GM12878 (cell line): ENCODE measurements around the gene MDGA2. TPM values are rescaled to one million over a fixed set of nuclear protein-coding genes. Genes with fewer than 3 reads are reported as not detected.

Experiments used
- ATAC-seq: fragments of 200-7000 bp; cut with Tn5 transposase; 3 replicates; pipeline ENCODE4 v1.9.1; 2020; ENCODE audit warnings: mild to moderate bottlenecking, moderate library complexity
- BruUV-seq: library from RNA; stranded (reverse); fragments of 400-500 nt; replicated peaks from 2 replicates; lab custom pipeline; 2021; lab: Mats Ljungman, UMichigan
- CTCF ChIA-PET: fragments of 300-600 bp; sonication (Branson Sonifier 250); formaldehyde crosslinking; extraction: SDS; loops from one replicate; lab custom pipeline; 2021; ENCODE audit warnings: inconsistent platforms; lab: Yijun Ruan, JAX
- POLR2A ChIA-PET: fragments of 350-600 bp; formaldehyde crosslinking; extraction: SDS; loops from one replicate; lab custom pipeline; 2021; ENCODE audit warnings: inconsistent platforms; lab: Charles Lee
- RAD21 ChIA-PET: fragments of 300-600 bp; sonication (Branson Sonifier 250); formaldehyde crosslinking; loops from one replicate; lab custom pipeline; 2023; ENCODE audit warnings: antibody characterized with exemption; ENCODE audit not compliant: unreplicated experiment; lab: Charles Lee
- SMC1A ChIA-PET: fragments of 300-600 bp; sonication (Branson Sonifier 250); formaldehyde crosslinking; loops from one replicate; lab custom pipeline; 2023; ENCODE audit not compliant: unreplicated experiment, uncharacterized antibody; lab: Charles Lee
- DNase-seq: peaks from one replicate; pipeline ENCODE4 v3.0.0-alpha.2; 2011; ENCODE audit warnings: low read depth, low spot score
- FAIRE-seq: peaks from 3 replicates; lab custom pipeline; 2011; peaks lifted over from hg19 to GRCh38; lab: Jason Lieb, UNC
- H2AFZ ChIP-seq: 2 replicates; pipeline ENCODE4 v1.6.0; 2011; ENCODE audit warnings: low read depth, low read length, control low read depth; ENCODE audit not compliant: control insufficient read depth
- H3K27ac ChIP-seq: 2 replicates; pipeline ENCODE4 v1.5.1; 2011; ENCODE audit warnings: control low read depth; ENCODE audit not compliant: control insufficient read depth, insufficient read depth
- H3K27me3 ChIP-seq, 2 experiments: replicated peaks in 1 of 2; 2 replicates each; pipeline versions ENCODE4 v1.6.0 to v1.6.1; 2011; ENCODE audit warnings: low read length in 1 of 2; ENCODE audit not compliant: control insufficient read depth in 2 of 2, insufficient read depth in 2 of 2
- H3K36me3 ChIP-seq, 2 experiments: 2 replicates each; pipeline ENCODE4 v1.5.1; 2011; ENCODE audit warnings: low read length in 1 of 2; ENCODE audit not compliant: control insufficient read depth in 2 of 2, insufficient read depth in 2 of 2
- H3K4me1 ChIP-seq: 2 replicates; pipeline ENCODE4 v1.6.1; 2011; ENCODE audit warnings: mild to moderate bottlenecking, low read length, moderate library complexity, mixed read lengths; ENCODE audit not compliant: control insufficient read depth, insufficient read depth
- H3K4me2 ChIP-seq: 2 replicates; pipeline ENCODE4 v1.6.0; 2011; ENCODE audit warnings: control low read depth; ENCODE audit not compliant: control insufficient read depth, insufficient read depth
- H3K4me3 ChIP-seq: fragments of 200-600 bp; sonication (generic); 2 replicates; pipeline ENCODE4 v1.5.1; 2016
- H3K79me2 ChIP-seq: 2 replicates; pipeline ENCODE4 v1.6.0; 2011; ENCODE audit warnings: low read length; ENCODE audit not compliant: control insufficient read depth, insufficient read depth
- H3K9ac ChIP-seq: 2 replicates; pipeline ENCODE4 v1.8.0; 2011; ENCODE audit warnings: low read length, control low read depth, mixed read lengths; ENCODE audit not compliant: control insufficient read depth, insufficient read depth
- H3K9me3 ChIP-seq: replicated peaks from 3 replicates; pipeline ENCODE4 v1.5.1; 2011; ENCODE audit warnings: mild to moderate bottlenecking, low read length; ENCODE audit not compliant: control insufficient read depth, insufficient read depth
- H4K20me1 ChIP-seq: 2 replicates; pipeline ENCODE4 v1.6.0; 2011; ENCODE audit not compliant: control insufficient read depth, insufficient read depth
- CEBPB ChIP-seq, 2 experiments: fragments of 150-350 bp in 1 of 2; IDR thresholded peaks; 2 replicates each; pipeline ENCODE4 v1.6.1; 2012 to 2014; ENCODE audit warnings: low read depth in 2 of 2, low read length in 2 of 2, borderline replicate concordance in 1 of 2, inconsistent platforms in 1 of 2
- MLLT1 ChIP-seq: fragments of 450-650 bp; IDR thresholded peaks from 2 replicates; pipeline ENCODE4 v1.6.1; 2016; ENCODE audit warnings: mild to moderate bottlenecking
- RBBP5 ChIP-seq: fragments of 200-600 bp; sonication (generic); conservative IDR thresholded peaks from 2 replicates; pipeline ENCODE4 v1.6.1; 2016
- SIX5 ChIP-seq: IDR thresholded peaks from 2 replicates; pipeline ENCODE4 v1.6.1; 2011; ENCODE audit warnings: mild to moderate bottlenecking, low read depth, low read length, moderate library complexity; ENCODE audit not compliant: severe bottlenecking
- WGBS: methylation state at CpG from one replicate; pipeline ENCODE4 v1.1.6; 2016; ENCODE audit warnings: low lambda C conversion rate; ENCODE audit not compliant: insufficient replicate concordance, insufficient coverage; ENCODE audit errors: missing lambda C conversion rate; 5-methylcytosine and 5-hydroxymethylcytosine counted together
- in situ Hi-C: fragments of 300-500 bp; cut with MboI; formaldehyde crosslinking; loops from 9 replicates; pipeline ENCODE4 v1.14.3; 2018; ENCODE audit warnings: mixed read lengths
- intact Hi-C: fragments of 100-400 bp; cut with micrococcal nuclease; formaldehyde crosslinking; loops from one replicate; pipeline ENCODE4 v1.14.2; 2022; ENCODE audit not compliant: unreplicated experiment
- polyA plus RNA-seq, 11 experiments: library from polyadenylated mRNA; depleted of rRNA in 4 of 11; unstranded in 6 of 11; stranded (reverse) in 5 of 11; fragments of >200 nt; fragmentation: Nextera tagmentation in 4 of 11; fragmentation: Illumina TruSeq in 1 of 11; extraction: Ambion mirVana in 4 of 11; extraction: Trizol in 1 of 11; gene quantifications; 1 replicate in 1 of 11; 2 replicates in 10 of 11; pipeline versions ENCODE4 v1.2.1 to v1.2.3, GENCODE V29; 2011 to 2016; ENCODE audit warnings: inconsistent platforms in 2 of 11, missing spikeins in 2 of 11, low read depth in 1 of 11
- total RNA-seq, 4 experiments: library from RNA; depleted of rRNA in 3 of 4; stranded (reverse); fragments of >200 nt in 3 of 4; fragmentation: Illumina TruSeq in 1 of 4; extraction: Trizol in 1 of 4; gene quantifications; 2 replicates each; pipeline versions ENCODE4 v1.2.1 to v1.2.3, GENCODE V29; 2013 to 2021
- TF ChIP-seq, protein P1 (sequence below): IDR thresholded peaks from 2 replicates; pipeline ENCODE4 v1.6.1; 2012; ENCODE audit warnings: low read depth, low read length, improper control_type of control experiment
- TF ChIP-seq, protein P2 (sequence below): fragments of 450-650 bp; IDR thresholded peaks from 2 replicates; pipeline ENCODE4 v1.6.1; 2017; ENCODE audit warnings: antibody characterized with exemption, mild to moderate bottlenecking, moderate library complexity
- TF ChIP-seq, protein P3 (sequence below): IDR thresholded peaks from 2 replicates; pipeline ENCODE4 v1.6.1; 2011; ENCODE audit warnings: low read depth, mild to moderate bottlenecking, low read length, moderate library complexity, borderline replicate concordance; ENCODE audit errors: extremely low read depth
- TF ChIP-seq, protein P4 (sequence below), 3 experiments: IDR thresholded peaks in 2 of 3; conservative IDR thresholded peaks in 1 of 3; 2 replicates each; pipeline ENCODE4 v1.5.1; 2011; ENCODE audit warnings: low read depth in 3 of 3, low read length in 3 of 3, mild to moderate bottlenecking in 3 of 3, control low read depth in 2 of 3, moderate library complexity in 2 of 3, inconsistent platforms in 1 of 3, mixed read lengths in 1 of 3; ENCODE audit not compliant: control insufficient read depth in 2 of 3, insufficient read depth in 1 of 3; ENCODE audit errors: extremely low read depth in 1 of 3
- TF ChIP-seq, protein P5 (sequence below): fragments of 450-650 bp; IDR thresholded peaks from 2 replicates; pipeline ENCODE4 v1.6.1; 2018; ENCODE audit warnings: mild to moderate bottlenecking, low read depth, moderate library complexity; ENCODE audit not compliant: partially characterized antibody
- TF ChIP-seq, protein P6 (sequence below): IDR thresholded peaks from 2 replicates; pipeline ENCODE4 v1.6.1; 2011; ENCODE audit warnings: mild to moderate bottlenecking, low read depth, low read length, moderate library complexity; ENCODE audit not compliant: insufficient replicate concordance

MDGA2 gene
- total and polyA plus RNA-seq, 10 of the 15 experiments (the other 5 are each of a cell fraction or from before 2014, with no cell fraction given), result not detected

- ChIA-PET RAD21 (no interaction called here), POLR2A (no interaction called here), SMC1A (no interaction called here), CTCF (interaction anchor here (0.6 to 1.3 kb wide), 2 partner anchors 14 to 425 kb away, joined by 3 read pairs; no protein-coding TSS in a partner anchor)
- ATAC-seq (no peak), DNase-seq (no peak), FAIRE-seq (no peak)
- H3K36me3 ChIP-seq, result no peaks in the 10 kb centered on the region
- no peak overlapping the region for H3K9ac ChIP-seq
- intact Hi-C loops, result no loop called here
- WGBS, result 30% methylated on average over 6 of the region's 6 CpGs
- no TSS peak for BruUV-seq
- H2AFZ ChIP-seq, result no peak overlapping the region
- H3K4me1 ChIP-seq, result no peaks in the 10 kb centered on the region
- no peaks in the 10 kb centered on the region for H3K27me3 ChIP-seq
- H3K27ac ChIP-seq, result no peak overlapping the region
- no peaks in the 10 kb centered on the region for H3K9me3 ChIP-seq
- no peak overlapping the region for H3K4me3 ChIP-seq
- in situ Hi-C loops, result no loop called here
- H3K79me2 ChIP-seq, result no peaks in the 10 kb centered on the region
- no peaks in the 10 kb centered on the region for H4K20me1 ChIP-seq
- H3K4me2 ChIP-seq, result no peak overlapping the region
- TF ChIP-seq, protein P1, sequence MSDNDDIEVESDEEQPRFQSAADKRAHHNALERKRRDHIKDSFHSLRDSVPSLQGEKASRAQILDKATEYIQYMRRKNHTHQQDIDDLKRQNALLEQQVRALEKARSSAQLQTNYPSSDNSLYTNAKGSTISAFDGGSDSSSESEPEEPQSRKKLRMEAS, result no peak
- TF ChIP-seq, protein P2, sequence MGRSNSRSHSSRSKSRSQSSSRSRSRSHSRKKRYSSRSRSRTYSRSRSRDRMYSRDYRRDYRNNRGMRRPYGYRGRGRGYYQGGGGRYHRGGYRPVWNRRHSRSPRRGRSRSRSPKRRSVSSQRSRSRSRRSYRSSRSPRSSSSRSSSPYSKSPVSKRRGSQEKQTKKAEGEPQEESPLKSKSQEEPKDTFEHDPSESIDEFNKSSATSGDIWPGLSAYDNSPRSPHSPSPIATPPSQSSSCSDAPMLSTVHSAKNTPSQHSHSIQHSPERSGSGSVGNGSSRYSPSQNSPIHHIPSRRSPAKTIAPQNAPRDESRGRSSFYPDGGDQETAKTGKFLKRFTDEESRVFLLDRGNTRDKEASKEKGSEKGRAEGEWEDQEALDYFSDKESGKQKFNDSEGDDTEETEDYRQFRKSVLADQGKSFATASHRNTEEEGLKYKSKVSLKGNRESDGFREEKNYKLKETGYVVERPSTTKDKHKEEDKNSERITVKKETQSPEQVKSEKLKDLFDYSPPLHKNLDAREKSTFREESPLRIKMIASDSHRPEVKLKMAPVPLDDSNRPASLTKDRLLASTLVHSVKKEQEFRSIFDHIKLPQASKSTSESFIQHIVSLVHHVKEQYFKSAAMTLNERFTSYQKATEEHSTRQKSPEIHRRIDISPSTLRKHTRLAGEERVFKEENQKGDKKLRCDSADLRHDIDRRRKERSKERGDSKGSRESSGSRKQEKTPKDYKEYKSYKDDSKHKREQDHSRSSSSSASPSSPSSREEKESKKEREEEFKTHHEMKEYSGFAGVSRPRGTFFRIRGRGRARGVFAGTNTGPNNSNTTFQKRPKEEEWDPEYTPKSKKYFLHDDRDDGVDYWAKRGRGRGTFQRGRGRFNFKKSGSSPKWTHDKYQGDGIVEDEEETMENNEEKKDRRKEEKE, result no peak
- TF ChIP-seq MLLT1, result no peak
- no peak for TF ChIP-seq CEBPB (IDR thresholded peaks at IDR 0.05; ENCODE audit: borderline replicate concordance in 1 of 2, low read depth in 2 of 2, low read length in 2 of 2)
- no peak for TF ChIP-seq SIX5
- TF ChIP-seq RBBP5, result no peak
- TF ChIP-seq, protein P3, sequence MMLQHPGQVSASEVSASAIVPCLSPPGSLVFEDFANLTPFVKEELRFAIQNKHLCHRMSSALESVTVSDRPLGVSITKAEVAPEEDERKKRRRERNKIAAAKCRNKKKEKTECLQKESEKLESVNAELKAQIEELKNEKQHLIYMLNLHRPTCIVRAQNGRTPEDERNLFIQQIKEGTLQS, result no peak
- TF ChIP-seq, protein P4, sequence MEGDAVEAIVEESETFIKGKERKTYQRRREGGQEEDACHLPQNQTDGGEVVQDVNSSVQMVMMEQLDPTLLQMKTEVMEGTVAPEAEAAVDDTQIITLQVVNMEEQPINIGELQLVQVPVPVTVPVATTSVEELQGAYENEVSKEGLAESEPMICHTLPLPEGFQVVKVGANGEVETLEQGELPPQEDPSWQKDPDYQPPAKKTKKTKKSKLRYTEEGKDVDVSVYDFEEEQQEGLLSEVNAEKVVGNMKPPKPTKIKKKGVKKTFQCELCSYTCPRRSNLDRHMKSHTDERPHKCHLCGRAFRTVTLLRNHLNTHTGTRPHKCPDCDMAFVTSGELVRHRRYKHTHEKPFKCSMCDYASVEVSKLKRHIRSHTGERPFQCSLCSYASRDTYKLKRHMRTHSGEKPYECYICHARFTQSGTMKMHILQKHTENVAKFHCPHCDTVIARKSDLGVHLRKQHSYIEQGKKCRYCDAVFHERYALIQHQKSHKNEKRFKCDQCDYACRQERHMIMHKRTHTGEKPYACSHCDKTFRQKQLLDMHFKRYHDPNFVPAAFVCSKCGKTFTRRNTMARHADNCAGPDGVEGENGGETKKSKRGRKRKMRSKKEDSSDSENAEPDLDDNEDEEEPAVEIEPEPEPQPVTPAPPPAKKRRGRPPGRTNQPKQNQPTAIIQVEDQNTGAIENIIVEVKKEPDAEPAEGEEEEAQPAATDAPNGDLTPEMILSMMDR (IDR thresholded peaks at IDR 0.05 in 2 of 3, conservative IDR thresholded peaks at IDR 0.05 in 1 of 3; ENCODE audit: control insufficient read depth in 2 of 3, extremely low read depth in 1 of 3, insufficient read depth in 1 of 3, low read depth in 3 of 3, low read length in 3 of 3), result no peak
- TF ChIP-seq, protein P5, sequence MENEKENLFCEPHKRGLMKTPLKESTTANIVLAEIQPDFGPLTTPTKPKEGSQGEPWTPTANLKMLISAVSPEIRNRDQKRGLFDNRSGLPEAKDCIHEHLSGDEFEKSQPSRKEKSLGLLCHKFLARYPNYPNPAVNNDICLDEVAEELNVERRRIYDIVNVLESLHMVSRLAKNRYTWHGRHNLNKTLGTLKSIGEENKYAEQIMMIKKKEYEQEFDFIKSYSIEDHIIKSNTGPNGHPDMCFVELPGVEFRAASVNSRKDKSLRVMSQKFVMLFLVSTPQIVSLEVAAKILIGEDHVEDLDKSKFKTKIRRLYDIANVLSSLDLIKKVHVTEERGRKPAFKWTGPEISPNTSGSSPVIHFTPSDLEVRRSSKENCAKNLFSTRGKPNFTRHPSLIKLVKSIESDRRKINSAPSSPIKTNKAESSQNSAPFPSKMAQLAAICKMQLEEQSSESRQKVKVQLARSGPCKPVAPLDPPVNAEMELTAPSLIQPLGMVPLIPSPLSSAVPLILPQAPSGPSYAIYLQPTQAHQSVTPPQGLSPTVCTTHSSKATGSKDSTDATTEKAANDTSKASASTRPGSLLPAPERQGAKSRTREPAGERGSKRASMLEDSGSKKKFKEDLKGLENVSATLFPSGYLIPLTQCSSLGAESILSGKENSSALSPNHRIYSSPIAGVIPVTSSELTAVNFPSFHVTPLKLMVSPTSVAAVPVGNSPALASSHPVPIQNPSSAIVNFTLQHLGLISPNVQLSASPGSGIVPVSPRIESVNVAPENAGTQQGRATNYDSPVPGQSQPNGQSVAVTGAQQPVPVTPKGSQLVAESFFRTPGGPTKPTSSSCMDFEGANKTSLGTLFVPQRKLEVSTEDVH, result no peak
- TF ChIP-seq, protein P6, sequence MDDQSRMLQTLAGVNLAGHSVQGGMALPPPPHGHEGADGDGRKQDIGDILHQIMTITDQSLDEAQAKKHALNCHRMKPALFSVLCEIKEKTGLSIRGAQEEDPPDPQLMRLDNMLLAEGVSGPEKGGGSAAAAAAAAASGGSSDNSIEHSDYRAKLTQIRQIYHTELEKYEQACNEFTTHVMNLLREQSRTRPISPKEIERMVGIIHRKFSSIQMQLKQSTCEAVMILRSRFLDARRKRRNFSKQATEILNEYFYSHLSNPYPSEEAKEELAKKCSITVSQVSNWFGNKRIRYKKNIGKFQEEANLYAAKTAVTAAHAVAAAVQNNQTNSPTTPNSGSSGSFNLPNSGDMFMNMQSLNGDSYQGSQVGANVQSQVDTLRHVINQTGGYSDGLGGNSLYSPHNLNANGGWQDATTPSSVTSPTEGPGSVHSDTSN, result no peak
Measured at GRCh38 chr14:47012533-47013280, 662.7 kb downstream of the MDGA2 start.
